Vagina (tissue), 2 donors: ENCODE measurements around the gene AVEN.

Experiments
- POLR2A ChIP-seq, 2 donors: fragments of 450-650 bp; IDR thresholded peaks; one replicate each; pipeline ENCODE4 v1.6.1; 2017; ENCODE audit warnings: antibody characterized with exemption in 2 of 2, mild to moderate bottlenecking in 2 of 2, moderate library complexity in 2 of 2
- POLR2AphosphoS5 ChIP-seq, 2 donors: sonication (generic); formaldehyde crosslinking; IDR thresholded peaks; one replicate each; pipeline ENCODE4 v1.9.0; 2017; ENCODE audit warnings: antibody characterized with exemption in 2 of 2, mild to moderate bottlenecking in 2 of 2, low read depth in 1 of 2; ENCODE audit not compliant: insufficient read depth in 1 of 2
- TF ChIP-seq, protein P1 (sequence below), 3 experiments: fragments of 450-650 bp in 2 of 3; fragments of 200-600 bp in 1 of 3; sonication (generic) in 1 of 3; IDR thresholded peaks; one replicate each; pipeline ENCODE4 v1.5.1; 2017 to 2019; ENCODE audit warnings: antibody characterized with exemption in 3 of 3, mild to moderate bottlenecking in 2 of 3, moderate library complexity in 2 of 3

DNA sequence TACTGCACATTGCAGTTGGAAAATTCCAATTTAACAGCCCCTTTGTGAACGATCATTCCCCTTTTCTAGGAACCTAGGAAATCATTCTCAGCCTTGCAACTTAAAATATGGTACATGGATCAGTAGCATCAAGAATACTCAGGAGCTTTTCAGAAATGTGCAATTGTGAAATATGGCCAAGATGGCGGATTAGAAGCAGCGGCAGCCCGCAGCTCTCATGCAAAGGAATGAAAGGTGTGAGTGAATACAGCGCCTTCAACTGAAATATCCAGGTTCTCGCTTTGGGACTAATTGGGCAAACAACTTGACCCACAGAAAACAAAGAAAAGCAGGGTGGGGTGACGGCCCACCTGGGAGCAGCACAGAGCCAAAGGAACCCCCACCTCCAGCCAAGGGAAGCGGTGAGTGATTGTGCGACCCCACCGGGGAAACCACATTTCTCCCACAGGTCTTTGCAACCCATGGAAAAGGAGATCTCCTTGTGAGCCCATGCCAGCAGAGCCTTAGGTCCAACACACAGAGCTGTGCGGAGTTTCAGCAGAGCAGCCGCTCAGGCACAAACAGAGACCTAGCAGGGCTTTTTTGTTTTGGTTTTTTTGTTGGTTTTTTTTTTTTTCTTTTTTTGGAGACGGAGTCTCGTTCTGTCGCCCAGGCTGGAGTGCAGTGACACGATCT lies 7.6 kb upstream of the AVEN start:
- TF ChIP-seq, protein P1, sequence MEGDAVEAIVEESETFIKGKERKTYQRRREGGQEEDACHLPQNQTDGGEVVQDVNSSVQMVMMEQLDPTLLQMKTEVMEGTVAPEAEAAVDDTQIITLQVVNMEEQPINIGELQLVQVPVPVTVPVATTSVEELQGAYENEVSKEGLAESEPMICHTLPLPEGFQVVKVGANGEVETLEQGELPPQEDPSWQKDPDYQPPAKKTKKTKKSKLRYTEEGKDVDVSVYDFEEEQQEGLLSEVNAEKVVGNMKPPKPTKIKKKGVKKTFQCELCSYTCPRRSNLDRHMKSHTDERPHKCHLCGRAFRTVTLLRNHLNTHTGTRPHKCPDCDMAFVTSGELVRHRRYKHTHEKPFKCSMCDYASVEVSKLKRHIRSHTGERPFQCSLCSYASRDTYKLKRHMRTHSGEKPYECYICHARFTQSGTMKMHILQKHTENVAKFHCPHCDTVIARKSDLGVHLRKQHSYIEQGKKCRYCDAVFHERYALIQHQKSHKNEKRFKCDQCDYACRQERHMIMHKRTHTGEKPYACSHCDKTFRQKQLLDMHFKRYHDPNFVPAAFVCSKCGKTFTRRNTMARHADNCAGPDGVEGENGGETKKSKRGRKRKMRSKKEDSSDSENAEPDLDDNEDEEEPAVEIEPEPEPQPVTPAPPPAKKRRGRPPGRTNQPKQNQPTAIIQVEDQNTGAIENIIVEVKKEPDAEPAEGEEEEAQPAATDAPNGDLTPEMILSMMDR (IDR thresholded peaks at IDR 0.05) = no peak
- TF ChIP-seq POLR2A (IDR thresholded peaks at IDR 0.05) (no peak), POLR2AphosphoS5 (IDR thresholded peaks at IDR 0.05; ENCODE audit: insufficient read depth in 1 of 2, low read depth in 1 of 2) (no peak)
